ENCODE results near the gene CDKN2A.
A peak's percentile ranks its signal among the peaks of the same experiment; 100 is the strongest.

Gene CDKN2A

GRCh38 chr9:22005702-22006606, 11.8 kb upstream of the CDKN2A start:
- no peak for DNase-seq (ENCODE audit: low spot score)

- DNase-seq (ENCODE audit: low spot score), result peak; percentile 64
Observed at GRCh38 chr9:22005021-22005701, 11.0 kb upstream of the CDKN2A start.

- DNase-seq (ENCODE audit: low spot score), result no peak
Observed at GRCh38 chr9:22002038-22002437, 7.8 kb upstream of the CDKN2A start.

- DNase-seq (ENCODE audit: low spot score), result no peak
Observed at GRCh38 chr9:21998026-21998425, 3.8 kb upstream of the CDKN2A start.

- no peak for DNase-seq (ENCODE audit: low spot score)
Observed at GRCh38 chr9:21997480-21997879, 3.3 kb upstream of the CDKN2A start.

- no peak for DNase-seq (ENCODE audit: low spot score)
Observed at GRCh38 chr9:21996858-21997257, 2.7 kb upstream of the CDKN2A start.

- DNase-seq (ENCODE audit: low spot score), result no peak
Observed at GRCh38 chr9:21996438-21996837, 2.2 kb upstream of the CDKN2A start.

GRCh38 chr9:21995666-21996398, 1.6 kb upstream of the CDKN2A start:
- peak; percentile 77 for DNase-seq (ENCODE audit: low spot score)

GRCh38 chr9:21995006-21995665, 944 bp upstream of the CDKN2A start:
- peak; percentile 79 for DNase-seq (ENCODE audit: low spot score)

GRCh38 chr9:21994556-21995005, 389 bp upstream of the CDKN2A start, which contains the start of gene CDKN2B-AS1:
CDKN2B-AS1 (plus strand) TSS chr9:21994791.
- DNase-seq (ENCODE audit: low spot score), result peak; percentile 63

GRCh38 chr9:21993007-21993406, 1.2 kb downstream of the CDKN2A start:
- no peak for DNase-seq (ENCODE audit: low spot score)

- DNase-seq (ENCODE audit: low spot score), result no peak
Observed at GRCh38 chr9:21991072-21991959, 2.9 kb downstream of the CDKN2A start.

- no peak for DNase-seq (ENCODE audit: low spot score)
Observed at GRCh38 chr9:21989440-21990189, 4.6 kb downstream of the CDKN2A start.

- no peak for DNase-seq (ENCODE audit: low spot score)
Observed at GRCh38 chr9:21988056-21988990, 5.9 kb downstream of the CDKN2A start.

GRCh38 chr9:21985964-21986667, 8.1 kb downstream of the CDKN2A start:
- no peak for DNase-seq (ENCODE audit: low spot score)

- DNase-seq (ENCODE audit: low spot score), result no peak
Observed at GRCh38 chr9:21984101-21984500, 10.1 kb downstream of the CDKN2A start.

GRCh38 chr9:21983561-21983935, 10.6 kb downstream of the CDKN2A start:
- no peak for DNase-seq (ENCODE audit: low spot score)

- DNase-seq (ENCODE audit: low spot score), result no peak
Observed at GRCh38 chr9:21982861-21983560, 11.2 kb downstream of the CDKN2A start.

Measured in ecto neural progenitor cell (in vitro differentiated cells).